Measurements from ENCODE around the gene TAF13. TPM values are rescaled to one million over a fixed set of nuclear protein-coding genes. Genes with fewer than 3 reads are reported as not detected.

TAF13 gene
- total and polyA plus RNA-seq, 2 of the 4 experiments (the other 2 are of a cell fraction), result 13.1 to 42.5 TPM

GRCh38 chr1:109104364-109105151, 28.8 kb upstream of the TAF13 start:
- Histone ChIP-seq H3K9me1 (ENCODE audit: insufficient read depth, low read length) (peaks cover 2% of the 10 kb centered on the region), H3K27me3 (ENCODE audit: control insufficient read depth, insufficient read depth, low read length) (no peaks in the 10 kb centered on the region), H2BK5ac (ENCODE audit: low read depth, low read length, poor library complexity, severe bottlenecking) (no peak overlapping the region), H2BK15ac (ENCODE audit: low read depth, low read length) (no peak overlapping the region), H2AK5ac (ENCODE audit: low read depth, low read length) (peak overlapping the region; percentile 4; the same call in 1 of the 2 replicates), H3K18ac (ENCODE audit: low read depth, low read length) (no peak overlapping the region), H3K23ac (ENCODE audit: low read depth, low read length) (no peak overlapping the region), H3K79me1 (ENCODE audit: low read depth in 1 of 2, low read length in 2 of 2) (peaks cover 9 to 37% of the 10 kb centered on the region in 2 experiments; a peak in 3 of 4 replicates), H3K9me3 (ENCODE audit: control insufficient read depth, insufficient read depth, low read length) (no peaks in the 10 kb centered on the region), H3K4me3 (ENCODE audit: insufficient read depth, low read depth, low read length) (no peak overlapping the region), H3K14ac (replicated peaks; ENCODE audit: low read depth, low read length) (no peak overlapping the region), H3K9ac (ENCODE audit: low read depth, low read length) (no peak overlapping the region), H2BK20ac (ENCODE audit: low read depth, low read length) (no peak overlapping the region), H4K91ac (ENCODE audit: insufficient read depth, low read depth, low read length) (no peak overlapping the region), H3K4me2 (ENCODE audit: low read depth, low read length) (no peak overlapping the region), H4K5ac (ENCODE audit: low read depth, low read length) (no peak overlapping the region), H2AK9ac (replicated peaks; ENCODE audit: low read depth, low read length, poor library complexity) (peak overlapping the region; percentile 55), H3K27ac (ENCODE audit: insufficient read depth, low read length) (no peak overlapping the region), H3K4me1 (ENCODE audit: control insufficient read depth, insufficient read depth, low read length) (no peaks in the 10 kb centered on the region), H4K20me1 (ENCODE audit: insufficient read depth, low read length) (peaks cover 7% of the 10 kb centered on the region; the same call in 1 of the 2 replicates), H3K36me3 (ENCODE audit: control insufficient read depth, insufficient read depth, low read length) (peaks cover 2% of the 10 kb centered on the region; the same call in 1 of the 2 replicates), H2AFZ (replicated peaks; ENCODE audit: low read length, poor library complexity) (no peak overlapping the region), H2BK120ac (ENCODE audit: low read depth, low read length) (no peak overlapping the region), H3K4ac (ENCODE audit: low read depth, low read length) (no peak overlapping the region), H3K56ac (ENCODE audit: extremely low read depth, insufficient read depth, low read length) (no peak overlapping the region), H4K8ac (ENCODE audit: low read depth in 2 of 2, low read length in 2 of 2) (no peak overlapping the region)
- intact Hi-C loops (cut with micrococcal nuclease) (loop anchor here (5.0 kb wide), 1 partner anchor 88 kb away; no protein-coding TSS in a partner anchor), dilution Hi-C loops (cut with HindIII; ENCODE audit: low sequenced_read_pairs, unreplicated experiment) (no loop called here), in situ Hi-C loops (cut with MboI; ENCODE audit: low sequenced_read_pairs) (no loop called here)
- ATAC-seq (ENCODE audit: low read depth), result no peak
- peak; percentile 11 for DNase-seq
- TF ChIP-seq RCOR1 (IDR thresholded peaks at IDR 0.05; ENCODE audit: insufficient replicate concordance, low read length), result no peak
- peak; percentile 94 for TF ChIP-seq CEBPB (IDR thresholded peaks at IDR 0.05; ENCODE audit: low read depth, low read length)
- no TSS peak for BruUV-seq (replicated peaks)
- ChIA-PET CTCF (no interaction called here), POLR2A (ENCODE audit: unreplicated experiment) (no interaction called here)
- 85% methylated on average over 9 of the region's 20 CpGs; no CpG with 5 or more reads in 1 of the 2 experiments for WGBS, 2 experiments (ENCODE audit: extremely low coverage in 2 of 2, insufficient read length in 1 of 2)

Data from IMR-90 (cell line).